UCSD-AML1 (cell line): ENCODE data around the gene BTN1A1.
"Not testable (repeated sequence)": the region's sequence is repeated elsewhere in the genome, so short reads cannot be mapped to it uniquely, and the experiment has no call there.

Experiments
- DNase-seq: peaks from one replicate; lab custom pipeline; 2025; ENCODE audit not compliant: unreplicated experiment; lab: John Stamatoyannopoulos, UW

The BTN1A1 gene, protein sequence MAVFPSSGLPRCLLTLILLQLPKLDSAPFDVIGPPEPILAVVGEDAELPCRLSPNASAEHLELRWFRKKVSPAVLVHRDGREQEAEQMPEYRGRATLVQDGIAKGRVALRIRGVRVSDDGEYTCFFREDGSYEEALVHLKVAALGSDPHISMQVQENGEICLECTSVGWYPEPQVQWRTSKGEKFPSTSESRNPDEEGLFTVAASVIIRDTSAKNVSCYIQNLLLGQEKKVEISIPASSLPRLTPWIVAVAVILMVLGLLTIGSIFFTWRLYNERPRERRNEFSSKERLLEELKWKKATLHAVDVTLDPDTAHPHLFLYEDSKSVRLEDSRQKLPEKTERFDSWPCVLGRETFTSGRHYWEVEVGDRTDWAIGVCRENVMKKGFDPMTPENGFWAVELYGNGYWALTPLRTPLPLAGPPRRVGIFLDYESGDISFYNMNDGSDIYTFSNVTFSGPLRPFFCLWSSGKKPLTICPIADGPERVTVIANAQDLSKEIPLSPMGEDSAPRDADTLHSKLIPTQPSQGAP

DNA sequence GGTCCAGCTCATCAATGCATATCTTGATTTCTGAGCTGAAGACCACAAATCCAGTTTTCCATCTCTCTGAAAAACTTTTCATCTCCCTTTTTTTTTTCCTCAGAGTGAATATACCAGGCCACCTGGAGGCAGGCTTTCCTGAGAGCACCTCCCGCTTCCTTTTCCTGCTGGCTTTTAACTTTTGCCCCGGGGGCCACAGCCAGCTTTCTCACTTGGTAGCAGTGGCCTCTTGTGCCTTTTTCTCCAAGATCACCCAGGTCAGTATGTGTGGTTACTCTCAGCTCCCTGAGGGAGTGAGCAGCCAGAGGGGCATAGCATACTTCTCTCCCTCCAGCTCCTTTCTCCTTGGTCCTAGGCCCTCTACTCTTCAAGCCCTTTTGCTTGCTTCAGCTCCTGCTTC is at the start of gene BTN1A1:
Gene BTN1A1, plus strand, starts transcription at position 202 of the 400 bp plus-strand sequence. CDS start 984 bp downstream, outside the sequence.
- peak; percentile 46 for DNase-seq

DNA sequence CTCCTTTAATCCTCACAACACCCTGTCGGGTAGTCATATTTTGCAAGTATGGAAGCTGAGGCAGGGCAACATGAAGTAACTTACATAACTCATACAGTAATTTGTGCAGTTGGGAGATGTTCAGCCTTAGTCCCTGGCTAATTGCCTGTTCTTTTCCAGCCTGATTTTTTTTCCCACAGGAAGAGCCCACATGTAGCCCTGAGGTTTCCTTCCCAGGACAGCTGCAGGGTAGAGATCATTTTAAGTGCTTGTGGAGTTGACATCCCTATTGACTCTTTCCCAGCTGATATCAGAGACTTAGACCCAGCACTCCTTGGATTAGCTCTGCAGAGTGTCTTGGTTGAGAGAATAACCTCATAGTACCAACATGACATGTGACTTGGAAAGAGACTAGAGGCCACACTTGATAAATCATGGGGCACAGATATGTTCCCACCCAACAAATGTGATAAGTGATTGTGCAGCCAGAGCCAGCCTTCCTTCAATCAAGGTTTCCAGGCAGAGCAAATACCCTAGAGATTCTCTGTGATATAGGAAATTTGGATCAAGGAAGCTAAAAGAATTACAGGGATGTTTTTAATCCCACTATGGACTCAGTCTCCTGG is 47.4 kb upstream of the BTN1A1 start:
- DNase-seq, result no peak

DNA sequence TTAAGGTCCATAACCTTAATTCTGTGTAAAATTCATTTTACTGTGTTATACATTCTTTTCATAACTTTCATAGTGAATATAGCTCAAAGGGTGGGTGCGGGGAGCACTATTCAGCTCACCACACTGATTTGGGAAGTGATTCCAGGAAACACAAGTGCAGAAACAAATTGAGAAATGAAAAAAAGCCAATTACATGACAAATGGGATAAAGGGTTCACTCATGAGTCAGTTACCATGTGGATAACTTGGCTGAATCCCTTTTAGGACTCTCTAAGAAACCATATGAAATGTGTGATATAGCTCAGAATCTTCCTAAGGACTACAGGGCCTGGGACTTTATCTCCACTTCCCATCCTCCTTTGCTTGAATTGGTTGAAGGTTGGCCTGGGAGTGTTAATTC is 45.5 kb upstream of the BTN1A1 start:
- no peak for DNase-seq

DNA sequence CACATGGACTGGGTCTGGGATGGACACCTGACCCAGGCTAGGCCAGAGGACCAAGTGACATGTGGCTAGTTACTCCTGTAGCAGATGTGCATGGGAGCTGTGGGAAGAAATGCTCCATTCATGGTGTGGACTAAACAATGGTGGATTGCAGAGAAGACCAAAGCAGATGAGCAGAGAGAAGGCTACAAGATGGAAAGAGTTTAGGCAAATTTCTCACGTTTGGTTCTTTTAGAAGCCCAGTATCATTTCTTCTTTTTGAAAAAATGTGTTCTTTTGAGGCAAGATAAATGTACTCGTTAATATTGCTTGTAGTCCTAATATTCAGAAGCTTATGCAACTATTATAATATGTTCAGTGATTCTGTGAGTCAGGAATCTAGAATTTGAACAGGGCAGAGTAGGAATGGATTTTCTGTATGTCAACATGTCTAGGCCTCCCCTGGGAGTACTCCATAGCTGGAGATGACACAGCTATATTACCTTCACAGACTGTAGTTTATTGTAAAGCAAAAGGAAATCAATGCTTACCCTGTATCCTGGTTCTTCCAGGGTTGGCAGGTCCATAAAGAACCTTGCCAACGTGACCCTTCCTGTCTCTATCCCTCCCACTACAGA is 44.6 kb upstream of the BTN1A1 start:
- DNase-seq, result no peak

DNA sequence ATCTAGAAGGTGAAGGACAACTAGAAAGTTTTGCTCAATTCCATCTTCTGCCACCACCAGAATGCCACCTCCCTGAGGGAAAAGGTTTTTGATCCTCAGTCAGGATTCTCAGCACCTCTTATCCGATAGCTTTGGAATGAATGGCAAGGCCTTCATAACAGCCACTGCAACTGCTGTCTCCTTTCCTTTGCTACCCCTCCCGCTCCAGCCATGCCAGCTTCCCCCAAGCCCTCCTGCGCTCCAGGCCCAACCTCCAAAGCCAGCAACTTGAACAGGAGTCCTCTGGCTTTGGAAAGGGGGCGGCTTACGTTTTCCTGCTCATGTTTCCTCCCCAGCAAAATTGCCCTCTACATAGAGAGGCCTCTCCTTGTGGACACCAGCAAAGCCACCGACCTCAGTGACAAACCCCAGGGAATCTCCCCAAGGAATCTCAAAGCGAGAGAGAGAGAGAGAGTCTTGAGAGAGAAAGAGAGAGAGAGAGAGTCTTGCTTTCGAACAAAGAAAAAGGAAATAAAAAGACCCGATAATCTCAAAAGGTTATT is 42.8 kb upstream of the BTN1A1 start:
- no peak for DNase-seq

DNA sequence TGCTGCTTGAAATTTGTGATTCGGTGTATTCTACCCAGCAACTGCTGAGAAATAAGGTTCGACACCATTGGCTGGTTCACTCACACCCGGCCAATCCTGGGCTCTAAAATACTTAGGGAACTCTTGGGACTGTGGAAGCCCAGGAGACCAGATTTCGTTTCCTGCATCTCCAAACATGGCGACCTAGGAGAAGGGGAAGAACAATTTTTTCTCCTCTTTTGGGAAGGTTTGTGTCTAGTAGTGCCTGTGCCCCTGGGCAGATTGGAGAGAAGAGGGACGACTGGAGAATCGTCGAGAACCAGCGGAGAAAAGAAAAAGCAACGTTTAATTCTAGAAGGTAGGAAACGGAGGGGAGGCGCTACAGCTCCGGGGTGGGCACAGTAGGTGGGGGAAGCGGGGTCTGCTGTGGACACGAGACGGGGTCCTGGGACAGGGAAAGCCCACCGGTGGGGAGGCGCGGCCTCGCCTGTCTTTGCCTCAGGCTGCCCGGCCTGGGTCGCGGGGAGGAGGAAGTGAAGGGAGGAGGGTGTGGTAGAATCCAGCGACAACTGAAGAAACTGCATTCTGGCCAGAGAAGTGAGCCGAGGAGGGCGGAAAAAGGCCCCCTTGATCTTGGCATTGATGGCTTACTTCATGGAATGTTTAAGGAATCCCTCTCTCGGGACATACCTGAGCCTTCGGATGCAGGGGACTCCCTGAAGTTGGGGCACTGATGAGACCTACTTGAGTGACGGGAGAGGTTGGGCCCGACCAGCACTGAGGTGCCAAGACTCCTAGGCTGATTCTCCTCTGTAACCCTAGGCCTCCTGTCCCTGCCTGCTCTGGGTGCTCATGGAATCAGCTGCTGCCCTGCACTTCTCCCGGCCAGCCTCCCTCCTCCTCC is 42.1 kb upstream of the BTN1A1 start, which contains the start of gene BTN2A1:
Gene BTN2A1, plus strand, starts transcription at position 150 of the 883 bp plus-strand sequence. Its CDS starts 682 bp downstream, at position 832.
- DNase-seq, result peak; percentile 64

DNA sequence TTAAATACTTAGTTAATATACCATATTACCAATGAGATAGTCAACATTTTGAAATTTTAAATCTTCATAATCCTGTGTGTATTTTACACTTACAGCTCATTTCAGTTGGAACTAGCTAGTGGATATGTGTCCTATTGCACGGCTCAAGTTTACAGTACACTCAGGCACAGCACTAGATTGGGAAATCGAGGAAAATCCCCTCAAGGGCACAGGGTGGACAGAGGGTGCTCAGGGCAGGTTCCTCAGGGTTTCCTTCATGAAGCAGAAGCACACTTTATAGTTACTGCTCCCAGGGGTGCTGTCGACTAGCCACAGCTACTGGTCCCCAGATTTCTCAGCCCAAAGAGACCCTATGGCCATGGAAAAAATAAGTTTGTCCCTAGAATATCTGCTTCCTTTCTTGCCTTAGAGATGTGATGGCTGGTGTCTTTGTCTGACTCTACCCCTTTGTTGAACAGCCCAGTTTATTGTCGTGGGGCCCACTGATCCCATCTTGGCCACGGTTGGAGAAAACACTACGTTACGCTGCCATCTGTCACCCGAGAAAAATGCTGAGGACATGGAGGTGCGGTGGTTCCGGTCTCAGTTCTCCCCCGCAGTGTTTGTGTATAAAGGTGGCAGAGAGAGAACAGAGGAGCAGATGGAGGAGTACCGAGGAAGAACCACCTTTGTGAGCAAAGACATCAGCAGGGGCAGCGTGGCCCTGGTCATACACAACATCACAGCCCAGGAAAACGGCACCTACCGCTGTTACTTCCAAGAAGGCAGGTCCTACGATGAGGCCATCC is 40.9 kb upstream of the BTN1A1 start:
- no peak for DNase-seq

DNA sequence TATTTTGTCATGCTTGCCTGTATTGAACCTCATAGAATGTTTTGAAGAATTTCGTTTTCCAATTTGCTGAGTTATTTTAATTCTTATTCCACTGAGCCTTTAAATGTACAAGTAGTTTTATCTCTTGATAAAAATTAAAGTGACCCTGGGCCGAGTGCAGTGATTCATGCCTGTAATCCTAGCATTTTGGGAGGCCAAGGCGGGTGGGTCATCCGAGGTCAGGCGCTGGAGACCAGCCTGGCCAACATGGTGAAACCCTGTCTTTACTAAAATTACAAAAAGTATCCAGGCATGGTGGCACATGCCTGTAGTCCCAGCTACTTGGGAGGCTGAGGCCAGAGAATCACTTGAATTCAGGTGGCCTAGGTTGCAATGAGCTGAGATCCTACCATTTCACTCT is 38.8 kb upstream of the BTN1A1 start:
- not testable (repeated sequence) for DNase-seq

DNA sequence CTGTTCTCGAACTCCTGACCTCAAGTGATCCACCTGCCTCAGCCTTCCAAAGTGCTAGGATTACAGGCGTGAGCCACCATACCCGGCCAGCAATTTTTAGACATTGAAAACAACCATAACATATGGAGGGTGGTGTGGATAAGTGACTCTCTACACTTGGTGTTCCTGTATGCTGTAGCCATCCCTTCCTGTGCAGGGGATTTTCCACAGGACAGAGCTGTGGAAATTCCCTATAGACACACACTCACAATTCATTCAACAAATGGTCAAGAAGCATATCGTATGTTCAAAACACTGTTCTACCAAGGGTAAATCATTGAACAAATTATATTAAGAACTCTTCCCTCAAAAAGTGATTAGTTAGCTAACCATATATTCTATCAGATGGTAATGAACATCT is 36.1 kb upstream of the BTN1A1 start:
- DNase-seq, result no peak

DNA sequence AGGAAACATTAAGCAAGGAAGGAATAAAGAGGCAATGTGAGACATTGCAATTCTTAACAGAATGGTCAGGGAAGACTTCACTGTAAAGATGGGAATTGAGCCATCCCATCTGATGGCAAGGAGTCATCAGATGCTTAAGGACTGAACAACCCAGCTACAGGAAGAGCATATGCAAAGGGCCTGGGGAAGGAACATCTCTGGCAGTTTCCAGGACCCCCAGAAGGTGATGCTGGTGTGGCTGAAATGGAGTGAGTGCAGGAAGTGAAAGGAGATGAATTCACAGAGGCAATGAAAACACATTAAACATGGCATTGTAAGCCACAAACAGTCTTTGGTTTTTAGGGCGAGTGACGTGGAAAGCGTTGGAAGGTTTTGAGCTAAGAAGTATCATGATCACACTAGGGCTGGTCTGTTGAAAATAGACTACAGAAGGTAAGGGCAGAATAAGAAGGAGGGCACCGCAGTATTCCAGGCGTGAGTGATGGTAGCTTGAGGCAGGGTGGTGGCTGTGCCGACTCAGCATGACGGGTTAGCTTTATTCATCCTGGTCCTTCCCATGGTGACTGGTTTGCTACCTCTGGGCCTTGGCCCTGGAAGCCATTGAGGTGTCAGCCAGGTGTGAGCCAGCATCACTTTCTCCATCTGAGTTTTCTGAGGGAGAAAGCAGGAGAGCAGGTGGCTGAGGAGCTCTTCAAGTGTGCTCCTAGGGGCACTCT is 35.5 kb upstream of the BTN1A1 start:
- no peak for DNase-seq

DNA sequence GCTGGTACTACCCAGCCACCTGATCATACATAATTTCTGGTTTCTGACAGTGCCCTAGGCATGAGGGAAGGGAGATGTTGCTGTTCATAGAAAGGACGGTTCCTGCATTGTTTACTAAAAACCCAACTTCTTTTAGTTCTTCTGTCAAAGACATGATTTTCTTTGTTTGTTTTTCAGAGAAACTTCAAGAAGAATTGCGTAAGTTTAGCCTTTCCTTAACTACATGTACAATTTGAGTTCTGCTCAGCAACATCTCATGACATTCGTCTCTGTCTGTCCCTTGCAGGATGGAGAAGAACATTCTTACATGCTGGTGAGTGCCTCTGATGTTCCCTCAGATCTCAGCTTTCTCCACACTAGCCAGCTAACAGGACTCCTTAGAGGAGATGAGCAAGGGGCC is 34.3 kb upstream of the BTN1A1 start:
- DNase-seq, result no peak

DNA sequence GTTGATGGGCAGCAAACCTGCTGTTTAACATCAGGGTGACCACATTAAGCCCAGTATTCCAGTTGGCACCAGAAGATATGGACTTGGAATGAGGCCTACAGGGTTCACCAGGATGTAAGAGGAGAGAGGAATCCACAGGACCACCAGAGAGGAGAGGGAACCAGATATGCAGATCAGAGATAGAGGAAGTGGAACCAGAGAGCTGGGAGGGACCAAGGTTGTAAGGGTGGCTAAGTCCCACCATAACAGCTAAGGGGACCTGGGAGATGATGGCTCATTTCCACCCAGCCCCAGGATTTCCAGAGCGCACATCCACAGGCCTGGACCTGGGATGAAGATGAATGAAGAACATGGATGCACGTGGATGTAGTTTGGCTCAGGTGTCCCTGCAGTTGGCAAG is 31.3 kb upstream of the BTN1A1 start:
- DNase-seq, result no peak

DNA sequence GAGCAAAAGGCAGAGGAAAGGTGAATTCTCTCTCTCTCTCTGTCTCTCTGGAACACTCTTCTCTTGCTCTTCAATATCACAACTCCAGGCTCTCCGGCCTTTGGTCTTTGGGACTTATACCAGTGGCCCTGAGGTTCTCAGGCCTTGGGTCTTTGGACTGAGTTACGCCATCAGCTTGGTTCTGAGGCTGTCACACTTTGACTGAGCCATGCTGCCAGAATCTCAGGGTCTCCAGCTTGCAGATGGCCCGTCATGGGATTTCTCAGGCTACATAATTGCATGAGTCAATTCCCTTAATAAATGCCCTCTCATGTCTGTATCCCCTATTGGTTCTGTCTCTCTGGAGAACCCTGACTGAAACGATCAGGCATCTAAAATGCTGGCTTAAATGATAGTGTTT is 29.5 kb upstream of the BTN1A1 start:
- DNase-seq, result no peak

DNA sequence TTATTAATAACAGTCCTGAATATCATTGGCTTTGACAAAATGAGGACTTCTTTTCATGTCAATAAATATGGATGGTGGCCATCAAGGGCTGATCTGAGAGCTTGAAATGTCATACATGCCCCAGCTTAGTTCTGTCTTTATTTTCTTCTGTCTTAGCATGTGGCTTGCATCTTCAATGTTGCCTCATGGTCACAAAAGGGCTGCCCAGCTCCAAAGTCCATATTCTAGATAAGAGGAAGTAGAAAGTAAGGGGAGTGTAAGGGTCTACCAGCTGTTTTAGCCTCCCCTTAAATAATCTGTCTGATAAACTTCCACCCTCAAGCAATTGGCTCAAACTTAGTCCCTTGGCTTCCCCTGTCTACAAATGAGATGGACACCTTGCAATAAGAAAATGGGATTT is 28.1 kb upstream of the BTN1A1 start:
- no peak for DNase-seq

DNA sequence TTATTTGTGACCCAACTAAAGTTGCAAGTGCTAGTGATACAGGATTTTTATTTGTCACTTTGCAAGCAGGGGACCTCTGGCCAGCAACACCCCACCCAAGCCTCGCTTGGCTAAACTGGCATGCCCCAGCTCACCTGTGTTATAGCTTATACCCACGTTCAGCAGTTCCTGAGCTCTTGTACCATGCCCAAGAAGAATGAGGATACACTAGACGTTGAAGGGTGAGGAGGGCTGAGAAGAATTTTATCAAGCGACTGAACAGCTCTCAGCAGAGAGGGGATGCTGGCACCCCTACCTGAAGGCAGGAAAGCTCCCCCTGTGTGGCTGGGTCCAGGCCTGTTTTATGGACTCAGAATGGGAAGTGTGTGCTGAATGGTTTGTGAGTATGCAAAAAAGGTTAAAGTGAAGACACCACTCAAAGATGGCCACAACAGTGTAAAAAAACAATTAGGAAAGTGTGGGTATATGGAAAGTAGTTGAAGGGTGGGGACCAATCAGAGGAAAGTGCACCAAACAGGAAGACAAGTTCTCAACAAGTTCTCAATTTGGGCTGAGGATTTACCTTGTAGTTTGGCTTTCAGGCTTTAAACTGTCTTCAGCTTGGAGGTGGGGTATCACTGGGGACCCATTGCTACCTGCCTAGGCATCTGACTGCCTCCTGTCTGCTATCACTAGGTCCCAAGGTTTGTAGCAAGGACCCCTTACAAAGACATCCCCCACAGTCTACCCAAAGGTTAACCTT is 27.4 kb upstream of the BTN1A1 start:
- no peak for DNase-seq

DNA sequence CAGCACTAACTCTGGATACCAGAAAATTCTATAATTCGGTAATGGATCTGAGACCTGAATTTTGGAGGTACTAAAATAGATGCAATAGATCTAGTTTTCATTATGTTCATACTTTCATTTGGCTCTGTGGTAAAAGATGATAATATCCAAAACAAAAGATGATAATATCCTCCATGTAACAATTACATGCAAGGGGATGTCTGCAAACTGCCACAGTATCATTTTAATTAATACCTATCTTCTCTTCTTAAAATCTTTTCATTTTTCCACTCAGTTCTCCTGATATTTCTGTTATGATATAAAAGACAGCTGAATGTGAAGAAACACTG is 26.7 kb upstream of the BTN1A1 start:
- DNase-seq, result no peak

DNA sequence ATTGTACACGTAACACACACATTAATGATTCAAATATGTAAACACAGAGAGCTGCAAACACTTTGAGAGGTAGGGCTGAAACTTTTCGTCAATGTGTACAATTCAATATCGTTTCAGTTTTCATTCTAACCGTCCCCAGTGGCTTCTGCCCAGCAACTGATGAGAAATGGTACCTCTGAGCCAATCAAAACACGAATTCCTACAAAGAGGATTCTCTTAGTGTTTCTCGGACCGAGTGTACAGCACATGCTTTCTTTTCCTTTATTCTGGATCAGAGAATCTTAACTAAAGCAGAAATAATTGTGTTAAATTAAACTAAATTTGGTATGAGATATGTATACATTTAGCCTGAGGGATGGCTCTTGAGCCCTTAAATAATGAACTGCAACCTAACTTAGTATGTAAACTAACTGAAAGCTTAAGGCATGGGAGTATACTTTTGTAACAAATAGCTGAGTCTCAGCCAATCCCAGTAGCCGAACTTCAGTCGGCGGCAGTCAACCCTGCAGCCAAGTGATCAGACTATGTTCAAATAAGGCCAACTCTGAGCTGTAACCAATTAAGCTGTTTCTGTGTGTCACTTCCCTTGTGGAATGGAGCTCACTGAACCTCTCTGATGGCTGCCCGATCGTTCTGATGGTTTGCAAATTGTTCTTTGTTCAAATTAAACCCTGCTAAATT is 26.2 kb upstream of the BTN1A1 start:
- peak; percentile 80 for DNase-seq

DNA sequence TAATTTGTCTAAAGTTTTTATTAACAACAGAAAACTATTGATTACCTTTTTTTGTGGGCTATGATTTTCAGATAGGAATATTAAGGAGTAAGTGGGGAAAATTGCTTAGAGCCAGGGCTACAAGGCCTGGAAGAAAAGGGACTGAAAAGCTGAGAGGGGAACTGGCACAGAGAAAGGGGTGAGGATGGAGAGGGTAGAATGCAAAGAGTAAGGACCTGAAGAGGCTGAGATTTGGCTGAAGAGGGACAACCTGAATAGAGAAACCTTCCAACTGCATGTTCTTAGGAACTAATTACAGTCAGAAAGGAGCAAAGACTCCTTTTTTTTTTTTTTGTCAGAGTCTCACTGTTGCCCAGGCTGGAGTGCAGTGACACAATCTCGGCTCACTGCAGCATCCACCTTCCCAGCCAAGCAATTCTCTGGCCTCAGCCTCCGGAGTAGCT is 25.6 kb upstream of the BTN1A1 start:
- no peak for DNase-seq
